Keratinocyte (primary cell): ENCODE data around the gene SLC25A40. TPM values are rescaled to one million over a fixed set of nuclear protein-coding genes. Genes with fewer than 3 reads are reported as not detected.

Experiments
- DNase-seq: peaks from one replicate; pipeline ENCODE4 v3.0.0-alpha.2; 2011; ENCODE audit warnings: low read depth, missing footprints, low spot score
- FAIRE-seq: peaks from 2 replicates; lab custom pipeline; 2011; peaks lifted over from hg19 to GRCh38; lab: Jason Lieb, UNC
- H2AFZ ChIP-seq: 2 replicates; pipeline ENCODE4 v1.6.0; 2012; ENCODE audit warnings: low read length, control low read depth, inconsistent platforms; ENCODE audit not compliant: control insufficient read depth
- H3K27ac ChIP-seq: 2 replicates; pipeline ENCODE4 v1.5.1; 2011; ENCODE audit warnings: low read length; ENCODE audit not compliant: control insufficient read depth, insufficient read depth
- H3K27me3 ChIP-seq: 3 replicates; pipeline ENCODE4 v1.6.0; 2011; ENCODE audit warnings: low read length; ENCODE audit not compliant: control insufficient read depth, insufficient read depth; ENCODE audit errors: extremely low read depth
- H3K36me3 ChIP-seq, 2 experiments: 2 replicates in 1 of 2; 3 replicates in 1 of 2; pipeline ENCODE4 v1.5.1; 2011; ENCODE audit warnings: low read length in 2 of 2, mild to moderate bottlenecking in 1 of 2; ENCODE audit not compliant: control insufficient read depth in 2 of 2, insufficient read depth in 2 of 2; ENCODE audit errors: extremely low read depth in 1 of 2
- H3K4me1 ChIP-seq: 3 replicates; pipeline ENCODE4 v1.5.1; 2011; ENCODE audit warnings: low read length; ENCODE audit not compliant: control insufficient read depth, insufficient read depth; ENCODE audit errors: extremely low read depth
- H3K4me2 ChIP-seq: 3 replicates; pipeline ENCODE4 v1.6.0; 2011; ENCODE audit warnings: low read depth, low read length; ENCODE audit not compliant: control insufficient read depth, insufficient read depth; ENCODE audit errors: extremely low read depth
- H3K4me3 ChIP-seq, 3 experiments: fragments of 200-600 bp in 1 of 3; sonication (generic) in 1 of 3; 2 replicates in 2 of 3; 3 replicates in 1 of 3; pipeline ENCODE4 v1.5.1; 2011 to 2016; ENCODE audit warnings: low read length in 3 of 3, mild to moderate bottlenecking in 3 of 3, control low read depth in 2 of 3, inconsistent platforms in 1 of 3, low read depth in 1 of 3, mixed read lengths in 1 of 3, mixed run types in 1 of 3, moderate library complexity in 1 of 3; ENCODE audit not compliant: control insufficient read depth in 2 of 3, insufficient read depth in 2 of 3; ENCODE audit errors: extremely low read depth in 1 of 3
- H3K79me2 ChIP-seq: 2 replicates; pipeline ENCODE4 v1.6.0; 2012; ENCODE audit warnings: low read length; ENCODE audit not compliant: control insufficient read depth, insufficient read depth
- H3K9ac ChIP-seq: 3 replicates; pipeline ENCODE4 v1.6.0; 2011; ENCODE audit warnings: low read length; ENCODE audit not compliant: control insufficient read depth, insufficient read depth; ENCODE audit errors: extremely low read depth
- H3K9me1 ChIP-seq: 3 replicates; pipeline ENCODE4 v1.6.0; 2011; ENCODE audit warnings: low read length; ENCODE audit not compliant: control insufficient read depth, insufficient read depth; ENCODE audit errors: extremely low read depth
- H3K9me3 ChIP-seq: 2 replicates; pipeline ENCODE4 v1.5.1; 2012; ENCODE audit warnings: low read depth, low read length; ENCODE audit not compliant: control insufficient read depth
- H4K20me1 ChIP-seq: 3 replicates; pipeline ENCODE4 v1.6.0; 2011; ENCODE audit warnings: low read length; ENCODE audit not compliant: control insufficient read depth, insufficient read depth; ENCODE audit errors: extremely low read depth
- CTCF ChIP-seq, 3 experiments: IDR thresholded peaks in 1 of 3; conservative IDR thresholded peaks in 1 of 3; optimal IDR thresholded peaks in 1 of 3; 2 replicates in 2 of 3; 3 replicates in 1 of 3; pipeline versions ENCODE3 to v1.5.1; 2011; ENCODE audit warnings: low read length in 3 of 3, mild to moderate bottlenecking in 3 of 3, moderate library complexity in 2 of 3, control low read depth in 1 of 3, inconsistent platforms in 1 of 3; ENCODE audit not compliant: insufficient read depth in 2 of 3; ENCODE audit errors: extremely low read depth in 1 of 3
- EZH2 ChIP-seq: IDR thresholded peaks from one replicate; pipeline ENCODE4 v1.6.1; 2012; ENCODE audit warnings: inconsistent platforms, mild to moderate bottlenecking, low read length, moderate library complexity
- dilution Hi-C: fragments of 300-500 bp; cut with MboI; formaldehyde crosslinking; loops from one replicate; pipeline ENCODE4 v1.7.0; 2020; ENCODE audit warnings: low sequenced_read_pairs; ENCODE audit not compliant: extremely low pct_ligation_motif_present
- polyA plus RNA-seq, 5 experiments: library from polyadenylated mRNA; depleted of rRNA in 3 of 5; stranded (reverse) in 3 of 5; stranded (forward) in 1 of 5; unstranded in 1 of 5; fragments of >200 nt; gene quantifications; 1 replicate in 1 of 5; 2 replicates in 3 of 5; 3 replicates in 1 of 5; pipeline versions ENCODE4 v1.2.1 to v1.2.3, GENCODE V29; 2011 to 2012; ENCODE audit warnings: missing spikeins in 2 of 5, low read depth in 1 of 5, low replicate concordance in 1 of 5

SLC25A40 gene
- polyA plus RNA-seq, 1 donor (not counting 4 experiments of a cell fraction or from before 2014, with no cell fraction given) = 8.3 TPM

DNA sequence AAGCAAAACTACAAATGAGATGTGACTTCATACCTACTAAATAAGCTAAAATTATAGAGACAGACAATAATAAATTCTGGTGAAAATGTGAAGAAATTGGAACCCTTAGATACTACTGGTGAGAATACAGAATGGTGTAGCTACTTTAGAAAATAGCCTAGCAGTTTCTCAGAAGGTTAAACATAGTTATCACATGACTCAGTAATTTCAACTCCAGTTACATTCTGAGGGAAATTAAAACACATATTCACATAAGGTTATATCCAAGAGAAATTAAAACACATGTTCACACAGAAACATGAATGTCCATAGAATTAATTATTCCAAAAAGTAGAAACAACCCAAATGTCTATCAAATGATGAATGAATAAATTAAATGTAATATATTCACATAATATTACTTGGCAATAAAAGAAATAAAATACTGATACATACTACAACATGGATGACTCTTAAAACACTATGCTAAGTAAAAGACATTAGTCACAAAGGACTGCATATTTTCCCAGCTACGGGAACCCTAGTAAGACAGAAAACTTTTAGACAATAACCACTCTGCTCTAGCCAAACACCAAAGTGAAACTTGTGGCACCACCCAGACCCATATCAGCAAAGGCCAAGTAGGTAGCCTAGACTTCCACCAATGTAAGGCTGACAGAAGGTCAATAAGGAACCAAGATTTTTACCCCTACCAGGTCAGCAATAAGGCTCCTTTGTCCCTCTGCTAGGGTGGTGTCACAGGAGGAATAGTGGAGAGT is 25.1 kb downstream of the SLC25A40 start:
- FAIRE-seq (no peak), DNase-seq (no peak)
- no peaks in the 10 kb centered on the region for H3K79me2 ChIP-seq
- no peaks in the 10 kb centered on the region for H3K9me3 ChIP-seq
- H3K36me3 ChIP-seq = peaks cover 4% of the 10 kb centered on the region in 2 experiments
- H3K27me3 ChIP-seq = no peaks in the 10 kb centered on the region
- dilution Hi-C loops = no loop called here
- H4K20me1 ChIP-seq = no peaks in the 10 kb centered on the region
- TF ChIP-seq EZH2 (no peak), CTCF (optimal IDR thresholded peaks at IDR 0.05 in 1 of 3, IDR thresholded peaks at IDR 0.05 in 1 of 3, conservative IDR thresholded peaks at IDR 0.05 in 1 of 3; ENCODE audit: extremely low read depth in 1 of 3, insufficient read depth in 2 of 3, low read length in 3 of 3) (no peak)
- no peaks in the 10 kb centered on the region for H3K4me1 ChIP-seq
- H3K9ac ChIP-seq = no peak overlapping the region
- H3K4me2 ChIP-seq = no peak overlapping the region
- H3K27ac ChIP-seq = no peak overlapping the region
- H3K9me1 ChIP-seq = no peaks in the 10 kb centered on the region
- H3K4me3 ChIP-seq = no peak overlapping the region
- no peak overlapping the region for H2AFZ ChIP-seq

DNA sequence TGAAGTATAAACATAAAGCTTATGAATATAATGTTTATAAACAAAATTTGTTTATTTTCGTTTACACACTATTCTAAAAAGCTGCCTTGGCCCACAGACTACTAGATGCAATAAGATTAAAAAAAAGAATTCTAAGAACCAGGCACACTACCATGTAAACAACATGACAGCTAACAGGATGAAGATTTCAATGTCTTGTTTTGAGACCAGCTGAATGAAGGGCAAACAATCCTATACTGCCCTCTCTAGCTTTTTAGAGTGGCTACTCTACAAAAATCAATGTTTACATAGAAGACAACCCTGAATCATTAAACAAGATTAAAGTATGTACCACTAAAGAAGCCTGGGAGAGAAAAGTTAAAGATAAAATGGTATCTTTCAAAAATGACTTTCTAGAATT is 38.6 kb downstream of the SLC25A40 start:
- Histone ChIP-seq H3K4me1 (no peaks in the 10 kb centered on the region), H3K27me3 (no peaks in the 10 kb centered on the region), H3K4me3 (no peak overlapping the region), H4K20me1 (no peaks in the 10 kb centered on the region), H3K79me2 (no peaks in the 10 kb centered on the region), H3K9ac (no peak overlapping the region), H3K27ac (no peak overlapping the region), H2AFZ (no peak overlapping the region), H3K4me2 (no peak overlapping the region), H3K36me3 (no peaks in the 10 kb centered on the region), H3K9me1 (no peaks in the 10 kb centered on the region), H3K9me3 (no peaks in the 10 kb centered on the region)
- dilution Hi-C loops = no loop called here
- DNase-seq = no peak
- no peak for FAIRE-seq
- no peak for TF ChIP-seq CTCF (optimal IDR thresholded peaks at IDR 0.05 in 1 of 3, IDR thresholded peaks at IDR 0.05 in 1 of 3, conservative IDR thresholded peaks at IDR 0.05 in 1 of 3; ENCODE audit: extremely low read depth in 1 of 3, insufficient read depth in 2 of 3, low read length in 3 of 3)
- TF ChIP-seq EZH2 = no peak
